Frontal cortex (tissue), 1 donor: ENCODE measurements around the gene CDK9. TPM values are rescaled to one million over a fixed set of nuclear protein-coding genes. Genes with fewer than 3 reads are reported as not detected.

Source experiments
- small RNA-seq: library from RNA; depleted of rRNA; stranded (forward); fragments of <200 nt; gene quantifications from one replicate; pipeline ENCODE3, GENCODE V24; 2014
- total RNA-seq: library from RNA; depleted of rRNA; stranded (reverse); fragments of >200 nt; gene quantifications from one replicate; pipeline ENCODE4 v1.2.3, GENCODE V29; 2014

Gene CDK9
- total RNA-seq, 1 donor from 2014 or later, result 40.4 TPM

Small RNA genes within 50 kb of the gene (small RNA-seq; reads per million reads assigned to genes)
- gene RF00019, result not detected

Other genes with a start within 250 kb of the CDK9 start
- 63.2 TPM for gene STXBP1, start 173.8 kb upstream of the CDK9 start, total RNA-seq
- gene CFAP157, start 79.0 kb upstream of the CDK9 start, total RNA-seq, result not detected
- gene PTRH1, start 70.4 kb upstream of the CDK9 start, total RNA-seq, result 6.9 TPM
- not detected for gene TTC16, start 70.0 kb upstream of the CDK9 start, total RNA-seq
- 7.3 TPM for gene TOR2A, start 50.7 kb upstream of the CDK9 start, total RNA-seq
- 6.1 TPM for gene SH2D3C, start 7.4 kb upstream of the CDK9 start, total RNA-seq
- gene FPGS, start 16.8 kb downstream of the CDK9 start, total RNA-seq, result 18.3 TPM
- gene ENG, start 68.6 kb downstream of the CDK9 start, total RNA-seq, result 0.82 TPM
- 25.7 TPM for gene AK1, start 91.6 kb downstream of the CDK9 start, total RNA-seq
- 28.5 TPM for gene ST6GALNAC6, start 113.6 kb downstream of the CDK9 start, total RNA-seq
- 6.5 TPM for gene ST6GALNAC4, start 131.0 kb downstream of the CDK9 start, total RNA-seq
- gene PIP5KL1, start 144.7 kb downstream of the CDK9 start, total RNA-seq, result 6.1 TPM
- gene DPM2, start 151.8 kb downstream of the CDK9 start, total RNA-seq, result 11.4 TPM
- gene EEIG1, start 195.0 kb downstream of the CDK9 start, total RNA-seq, result 5.7 TPM